Skeletal muscle satellite cell (primary cell): Measurements from ENCODE around the gene ATAD1. TPM values are rescaled to one million over a fixed set of nuclear protein-coding genes. Genes with fewer than 3 reads are reported as not detected.
"Not testable (repeated sequence)": the region's sequence is repeated elsewhere in the genome, so short reads cannot be mapped to it uniquely, and the experiment has no call there.

ENCODE experiments used
- H3K27me3 ChIP-seq: 2 replicates; pipeline ENCODE4 v1.7.0; 2013; ENCODE audit warnings: low read length; ENCODE audit not compliant: control insufficient read depth, insufficient read depth
- H3K36me3 ChIP-seq: 2 replicates; pipeline ENCODE4 v1.7.0; 2013; ENCODE audit warnings: mild to moderate bottlenecking, control low read depth, low read length; ENCODE audit not compliant: insufficient read depth
- H3K4me1 ChIP-seq: 2 replicates; pipeline ENCODE4 v1.7.0; 2013; ENCODE audit warnings: low read length; ENCODE audit not compliant: control insufficient read depth, insufficient read depth
- H3K4me2 ChIP-seq: 2 replicates; pipeline ENCODE4 v1.7.0; 2013; ENCODE audit warnings: mild to moderate bottlenecking, low read length
- H3K4me3 ChIP-seq: 2 replicates; pipeline ENCODE4 v1.7.0; 2013; ENCODE audit warnings: low read length
- H3K9ac ChIP-seq: 2 replicates; pipeline ENCODE4 v1.7.0; 2013; ENCODE audit warnings: mild to moderate bottlenecking, low read depth, low read length, moderate library complexity
- H3K9me3 ChIP-seq: replicated peaks from 2 replicates; pipeline ENCODE4 v1.7.0; 2013; ENCODE audit warnings: mild to moderate bottlenecking, control low read depth, low read length
- total RNA-seq: library from RNA; depleted of rRNA; stranded (reverse); fragments of >200 nt; gene quantifications from 2 replicates; pipeline ENCODE4 v1.2.3, GENCODE V29; 2012; rRNA removed

ATAD1 gene, protein sequence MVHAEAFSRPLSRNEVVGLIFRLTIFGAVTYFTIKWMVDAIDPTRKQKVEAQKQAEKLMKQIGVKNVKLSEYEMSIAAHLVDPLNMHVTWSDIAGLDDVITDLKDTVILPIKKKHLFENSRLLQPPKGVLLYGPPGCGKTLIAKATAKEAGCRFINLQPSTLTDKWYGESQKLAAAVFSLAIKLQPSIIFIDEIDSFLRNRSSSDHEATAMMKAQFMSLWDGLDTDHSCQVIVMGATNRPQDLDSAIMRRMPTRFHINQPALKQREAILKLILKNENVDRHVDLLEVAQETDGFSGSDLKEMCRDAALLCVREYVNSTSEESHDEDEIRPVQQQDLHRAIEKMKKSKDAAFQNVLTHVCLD
- total RNA-seq: 39.3 TPM in 2 replicates

DNA sequence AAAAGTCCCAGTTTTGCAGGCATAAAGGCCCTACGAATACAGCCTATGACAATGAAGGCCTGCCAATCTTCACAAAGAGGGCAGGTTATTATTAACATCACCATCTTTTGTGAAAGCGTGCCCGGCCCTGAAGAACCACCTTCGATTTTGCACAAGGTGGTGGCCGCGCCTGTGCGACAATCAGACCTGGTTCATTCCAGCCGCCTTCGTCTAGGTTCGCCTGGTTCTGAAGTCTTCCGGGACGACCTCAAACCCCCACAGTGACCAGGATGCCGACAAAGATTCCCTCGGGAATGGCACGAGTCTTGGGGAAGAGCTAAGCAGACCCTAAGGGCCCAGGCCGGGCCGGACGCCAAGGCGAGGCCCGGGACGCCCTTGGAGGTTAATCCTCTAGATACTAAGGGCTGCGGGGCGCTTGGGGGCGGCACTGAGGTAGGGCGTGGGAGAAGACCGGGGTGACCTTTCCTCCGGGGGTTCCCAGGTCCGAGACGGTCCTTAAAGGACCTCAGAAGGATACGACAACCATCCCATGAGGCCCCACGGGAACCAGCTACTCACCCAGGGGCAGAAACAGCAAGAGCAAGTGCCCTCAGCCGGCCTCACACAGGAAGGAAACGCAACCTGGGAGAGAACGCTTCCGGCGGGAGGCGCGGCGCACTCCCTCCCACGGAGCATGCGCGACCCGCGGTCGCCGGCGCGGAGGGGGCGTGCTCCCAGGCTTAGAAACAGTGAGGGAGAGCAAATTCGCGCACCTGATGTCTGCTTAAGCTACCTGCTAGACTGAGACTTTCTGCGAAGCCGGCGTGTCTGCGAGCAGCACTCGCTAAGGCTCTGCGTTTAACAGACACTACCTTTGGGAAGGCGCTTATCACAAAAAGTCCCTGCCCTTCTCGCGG lies at the start of gene ATAD1:
Gene ATAD1, minus strand, starts transcription at position 618 of the 896 bp plus-strand sequence. CDS start 3,627 bp downstream, outside the sequence.
- Histone ChIP-seq H3K9me3 (no peaks in the 10 kb centered on the region), H3K4me2 (peak within 1 kb of the TSS; percentile 88), H3K27me3 (no peaks in the 10 kb centered on the region), H3K4me3 (peak within 1 kb of the TSS; percentile 94), H3K4me1 (peaks cover 10% of the 10 kb centered on the region), H3K36me3 (no peaks in the 10 kb centered on the region), H3K9ac (peak within 1 kb of the TSS; percentile 96)

DNA sequence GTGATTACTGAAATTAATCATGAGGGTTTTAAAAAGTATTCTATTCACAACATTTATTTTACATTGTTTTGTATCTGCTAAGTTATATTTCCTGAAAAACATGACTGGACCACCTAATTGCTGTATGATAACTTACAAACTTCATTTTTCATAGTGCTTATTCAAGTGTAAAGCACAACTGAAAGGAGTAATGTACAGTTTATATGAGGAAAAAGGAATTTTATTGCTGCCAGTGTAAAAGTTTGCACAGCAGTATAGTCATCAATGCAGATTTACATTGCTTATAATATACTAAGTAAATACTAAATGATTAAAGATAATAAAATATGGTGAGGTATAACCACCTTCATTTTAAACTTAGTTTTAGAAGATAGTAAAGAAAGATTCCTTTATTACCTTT lies 49.4 kb upstream of the ATAD1 start:
- Histone ChIP-seq H3K36me3 (peaks cover under 1% of the 10 kb centered on the region), H3K9ac (peak overlapping the region; percentile 89), H3K4me3 (peak overlapping the region; percentile 92), H3K27me3 (no peaks in the 10 kb centered on the region), H3K4me2 (peak overlapping the region; percentile 93), H3K9me3 (no peaks in the 10 kb centered on the region), H3K4me1 (peaks cover 10% of the 10 kb centered on the region)

DNA sequence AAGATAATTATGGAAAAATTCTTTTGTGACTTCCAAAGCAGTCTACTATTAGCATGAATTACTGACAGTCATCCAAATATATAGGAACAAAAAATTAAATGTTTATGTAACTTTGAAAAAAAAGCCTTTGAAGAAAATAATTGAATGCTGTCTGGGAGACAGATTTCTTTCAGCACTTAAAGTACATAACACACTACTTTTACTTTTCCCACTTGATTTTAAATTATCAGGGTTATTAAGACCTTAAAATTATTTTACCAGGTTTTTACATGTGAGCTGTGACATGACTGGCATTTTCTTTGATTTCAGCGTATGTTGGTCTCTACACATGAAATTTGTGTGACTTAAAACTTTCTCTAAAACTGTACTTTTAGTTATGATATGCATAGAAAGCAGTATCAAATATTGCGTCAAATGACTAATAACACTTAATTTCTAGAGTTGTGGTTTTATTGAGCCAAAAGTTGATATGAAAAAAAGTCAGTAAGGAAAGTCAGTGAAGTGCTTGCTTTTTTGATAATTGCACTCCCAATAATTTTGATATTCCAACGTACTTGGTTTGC lies 48.5 kb upstream of the ATAD1 start:
- H3K36me3 ChIP-seq: no peaks in the 10 kb centered on the region
- peaks cover 15% of the 10 kb centered on the region for H3K4me1 ChIP-seq
- H3K27me3 ChIP-seq: no peaks in the 10 kb centered on the region

GRCh38 chr10:87865241-87865881 lies 47.3 kb upstream of the ATAD1 start:
- Histone ChIP-seq H3K4me1 (peaks cover 15% of the 10 kb centered on the region), H3K27me3 (no peaks in the 10 kb centered on the region), H3K9ac (peak overlapping the region; percentile 89), H3K4me2 (peak overlapping the region; percentile 93), H3K36me3 (no peaks in the 10 kb centered on the region), H3K4me3 (peak overlapping the region; percentile 92), H3K9me3 (no peaks in the 10 kb centered on the region)

More for the DNA sequence above, 48.5 kb upstream of the ATAD1 start:
- peak overlapping the region; percentile 89 for H3K9ac ChIP-seq
- peak overlapping the region; percentile 92 for H3K4me3 ChIP-seq
- H3K4me2 ChIP-seq: peak overlapping the region; percentile 93
- no peaks in the 10 kb centered on the region for H3K9me3 ChIP-seq

DNA sequence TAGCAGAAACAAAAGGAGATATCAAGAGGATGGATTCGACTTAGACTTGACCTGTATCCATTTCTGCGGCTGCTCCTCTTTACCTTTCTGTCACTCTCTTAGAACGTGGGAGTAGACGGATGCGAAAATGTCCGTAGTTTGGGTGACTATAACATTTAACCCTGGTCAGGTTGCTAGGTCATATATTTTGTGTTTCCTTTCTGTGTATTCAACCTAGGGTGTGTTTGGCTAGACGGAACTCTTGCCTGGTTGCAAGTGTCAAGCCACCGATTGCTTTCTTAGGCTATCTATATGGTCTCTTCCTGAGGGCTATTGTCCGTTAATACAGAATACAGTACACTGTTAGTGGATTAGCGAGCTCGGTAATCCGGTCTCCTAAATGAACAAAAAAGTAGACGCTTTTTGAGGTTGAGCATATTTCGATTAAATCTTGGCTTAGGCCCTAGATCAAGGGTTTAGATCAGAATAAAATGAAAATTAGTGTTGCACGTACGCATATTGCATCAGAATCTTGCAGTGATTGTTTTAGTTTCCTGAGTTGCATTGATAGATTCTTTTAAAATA lies 46.6 kb upstream of the ATAD1 start:
- Histone ChIP-seq H3K27me3 (no peaks in the 10 kb centered on the region), H3K4me1 (peaks cover 15% of the 10 kb centered on the region), H3K36me3 (no peaks in the 10 kb centered on the region), H3K9ac (peak overlapping the region; percentile 89), H3K4me3 (peak overlapping the region; percentile 92), H3K4me2 (peak overlapping the region; percentile 93), H3K9me3 (no peaks in the 10 kb centered on the region)

DNA sequence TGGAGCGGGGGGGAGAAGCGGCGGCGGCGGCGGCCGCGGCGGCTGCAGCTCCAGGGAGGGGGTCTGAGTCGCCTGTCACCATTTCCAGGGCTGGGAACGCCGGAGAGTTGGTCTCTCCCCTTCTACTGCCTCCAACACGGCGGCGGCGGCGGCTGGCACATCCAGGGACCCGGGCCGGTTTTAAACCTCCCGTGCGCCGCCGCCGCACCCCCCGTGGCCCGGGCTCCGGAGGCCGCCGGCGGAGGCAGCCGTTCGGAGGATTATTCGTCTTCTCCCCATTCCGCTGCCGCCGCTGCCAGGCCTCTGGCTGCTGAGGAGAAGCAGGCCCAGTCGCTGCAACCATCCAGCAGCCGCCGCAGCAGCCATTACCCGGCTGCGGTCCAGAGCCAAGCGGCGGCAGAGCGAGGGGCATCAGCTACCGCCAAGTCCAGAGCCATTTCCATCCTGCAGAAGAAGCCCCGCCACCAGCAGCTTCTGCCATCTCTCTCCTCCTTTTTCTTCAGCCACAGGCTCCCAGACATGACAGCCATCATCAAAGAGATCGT lies 46.0 kb upstream of the ATAD1 start:
- H3K4me2 ChIP-seq: peak overlapping the region; percentile 93
- H3K27me3 ChIP-seq, H3K9me3 ChIP-seq, H3K36me3 ChIP-seq: not testable (repeated sequence)
- peak overlapping the region; percentile 89 for H3K9ac ChIP-seq
- peaks cover 15% of the 10 kb centered on the region for H3K4me1 ChIP-seq
- peak overlapping the region; percentile 92 for H3K4me3 ChIP-seq

DNA sequence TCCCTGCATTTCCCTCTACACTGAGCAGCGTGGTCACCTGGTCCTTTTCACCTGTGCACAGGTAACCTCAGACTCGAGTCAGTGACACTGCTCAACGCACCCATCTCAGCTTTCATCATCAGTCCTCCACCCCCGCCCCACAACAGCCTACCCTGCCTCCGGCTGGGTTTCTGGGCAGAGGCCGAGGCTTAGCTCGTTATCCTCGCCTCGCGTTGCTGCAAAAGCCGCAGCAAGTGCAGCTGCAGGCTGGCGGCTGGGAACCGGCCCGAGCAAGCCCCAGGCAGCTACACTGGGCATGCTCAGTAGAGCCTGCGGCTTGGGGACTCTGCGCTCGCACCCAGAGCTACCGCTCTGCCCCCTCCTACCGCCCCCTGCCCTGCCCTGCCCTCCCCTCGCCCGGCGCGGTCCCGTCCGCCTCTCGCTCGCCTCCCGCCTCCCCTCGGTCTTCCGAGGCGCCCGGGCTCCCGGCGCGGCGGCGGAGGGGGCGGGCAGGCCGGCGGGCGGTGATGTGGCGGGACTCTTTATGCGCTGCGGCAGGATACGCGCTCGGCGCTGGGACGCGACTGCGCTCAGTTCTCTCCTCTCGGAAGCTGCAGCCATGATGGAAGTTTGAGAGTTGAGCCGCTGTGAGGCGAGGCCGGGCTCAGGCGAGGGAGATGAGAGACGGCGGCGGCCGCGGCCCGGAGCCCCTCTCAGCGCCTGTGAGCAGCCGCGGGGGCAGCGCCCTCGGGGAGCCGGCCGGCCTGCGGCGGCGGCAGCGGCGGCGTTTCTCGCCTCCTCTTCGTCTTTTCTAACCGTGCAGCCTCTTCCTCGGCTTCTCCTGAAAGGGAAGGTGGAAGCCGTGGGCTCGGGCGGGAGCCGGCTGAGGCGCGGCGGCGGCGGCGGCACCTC lies 45.3 kb upstream of the ATAD1 start, which contains the start of the genes KLLN and PTEN:
Gene KLLN, minus strand, starts transcription at position 481 of the 891 bp plus-strand sequence. CDS start 1,046 bp downstream, outside the sequence.
Gene PTEN, plus strand, starts transcription at position 573 of the 891 bp plus-strand sequence. CDS start 845 bp downstream, outside the sequence.
- Histone ChIP-seq H3K36me3 (no peaks in the 10 kb centered on the region), H3K4me1 (peaks cover 11% of the 10 kb centered on the region), H3K9ac (peak within 1 kb of the TSS; percentile 89), H3K4me2 (peak within 1 kb of the TSS; percentile 100), H3K9me3 (no peaks in the 10 kb centered on the region), H3K4me3 (peak within 1 kb of the TSS; percentile 92), H3K27me3 (no peaks in the 10 kb centered on the region)

DNA sequence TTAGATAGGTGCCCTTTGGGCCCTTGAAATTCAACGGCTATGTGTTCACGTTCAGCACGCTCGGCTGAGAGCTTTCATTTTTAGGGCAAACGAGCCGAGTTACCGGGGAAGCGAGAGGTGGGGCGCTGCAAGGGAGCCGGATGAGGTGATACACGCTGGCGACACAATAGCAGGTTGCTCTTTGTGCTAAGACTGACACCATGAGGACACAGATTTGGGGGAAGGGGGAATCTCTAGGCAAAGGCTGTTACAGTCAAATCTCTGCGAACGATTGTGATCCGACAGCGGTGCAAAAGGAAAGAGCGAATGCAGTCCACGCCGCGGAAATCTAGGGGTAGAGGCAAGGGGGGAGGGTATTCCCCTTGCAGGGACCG lies 44.6 kb upstream of the ATAD1 start:
- no peaks in the 10 kb centered on the region for H3K9me3 ChIP-seq
- H3K9ac ChIP-seq: peak overlapping the region; percentile 89
- H3K4me2 ChIP-seq: peak overlapping the region; percentile 100
- H3K27me3 ChIP-seq: no peaks in the 10 kb centered on the region
- peaks cover 8% of the 10 kb centered on the region for H3K4me1 ChIP-seq
- peak overlapping the region; percentile 92 for H3K4me3 ChIP-seq
- H3K36me3 ChIP-seq: no peaks in the 10 kb centered on the region

GRCh38 chr10:87861953-87862678 lies 44.1 kb upstream of the ATAD1 start:
- H3K9me3 ChIP-seq: no peaks in the 10 kb centered on the region

More at GRCh38 chr10:87861953-87862678, 44.1 kb upstream of the ATAD1 start:
- Histone ChIP-seq H3K4me2 (peak overlapping the region; percentile 100), H3K27me3 (no peaks in the 10 kb centered on the region), H3K4me1 (peaks cover 8% of the 10 kb centered on the region), H3K4me3 (peak overlapping the region; percentile 92), H3K36me3 (no peaks in the 10 kb centered on the region), H3K9ac (peak overlapping the region; percentile 89)
